ENCODE data around the gene DPM2.
A peak's percentile ranks its signal among the peaks of the same experiment; 100 is the strongest.

DPM2 gene

DNA sequence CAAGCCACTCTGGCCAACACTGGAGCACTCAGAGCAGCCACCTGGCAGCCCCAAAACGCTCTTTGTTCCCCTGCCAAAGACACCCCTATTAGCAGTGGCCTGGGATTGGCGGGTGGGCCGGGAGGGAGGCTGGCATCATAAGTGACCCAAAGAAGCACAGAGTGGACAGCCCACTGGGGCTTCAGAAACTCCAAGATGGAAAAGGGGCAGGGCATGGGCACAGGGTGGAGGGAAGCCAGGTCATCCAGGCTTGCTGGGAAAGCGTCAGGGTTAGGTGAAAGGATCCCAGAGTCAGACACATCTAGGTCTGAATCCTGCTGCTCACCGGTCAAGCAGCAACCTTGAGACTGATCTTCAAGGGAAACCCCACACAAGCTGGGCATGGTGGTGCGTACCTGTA lies 28.3 kb upstream of the DPM2 start:
- DNase-seq (ENCODE audit: low spot score): no peak
- no CpG with 5 or more reads among the region's 6 CpGs for WGBS, 2 donors (ENCODE audit: extremely low coverage in 2 of 2, insufficient read length in 2 of 2, insufficient replicate concordance in 1 of 2)
- H2BK15ac ChIP-seq (ENCODE audit: low read length): no peak overlapping the region

DNA sequence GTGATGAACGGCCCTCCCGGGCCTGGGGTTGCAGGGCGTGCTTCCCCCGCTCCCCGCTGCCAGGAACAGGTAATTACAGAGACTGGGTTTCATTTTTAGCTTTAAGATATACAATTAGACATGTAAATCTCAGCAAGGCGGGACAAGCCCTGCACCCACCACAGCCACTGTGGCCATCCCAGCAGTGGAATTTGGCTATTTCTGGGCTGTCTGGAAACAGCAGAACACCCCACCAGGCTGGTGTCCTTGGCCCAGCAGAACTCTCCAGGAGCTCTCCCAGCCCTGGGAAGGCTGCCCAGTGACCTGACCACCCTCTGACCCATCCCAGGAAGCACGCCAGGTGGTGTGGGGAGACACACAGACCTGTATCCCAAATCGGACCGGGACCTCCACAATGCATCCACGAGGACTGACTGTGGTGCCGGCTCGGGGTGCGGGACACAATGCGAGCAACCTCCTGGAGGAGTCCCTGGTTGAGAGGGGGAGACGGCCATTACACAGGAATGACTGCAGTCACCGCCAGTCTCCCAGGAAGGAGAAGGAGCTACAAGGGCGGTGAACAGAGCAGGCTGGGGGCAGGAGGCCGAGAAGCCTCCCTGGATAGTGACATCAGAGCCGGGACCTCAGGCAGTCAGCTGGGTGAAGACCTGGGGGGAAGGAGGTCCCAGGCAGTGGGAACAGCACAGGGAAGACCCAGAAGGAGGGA lies 25.9 kb upstream of the DPM2 start:
- H3K79me1 ChIP-seq (ENCODE audit: low read depth, low read length): peaks cover 18% of the 10 kb centered on the region
- no peak overlapping the region for H3K14ac ChIP-seq (ENCODE audit: low read length)
- H3K18ac ChIP-seq (ENCODE audit: low read length): peak overlapping the region; percentile 69
- H3K4me1 ChIP-seq (ENCODE audit: control insufficient read depth in 2 of 2, insufficient read depth in 1 of 2, low read depth in 1 of 2, low read length in 2 of 2): peaks cover 17 to 30% of the 10 kb centered on the region in 2 donors
- H2BK5ac ChIP-seq (ENCODE audit: low read length): no peak overlapping the region
- DNase-seq (ENCODE audit: low spot score): no peak
- H3K36me3 ChIP-seq (replicated peaks in 1 of 2; ENCODE audit: control insufficient read depth in 2 of 2, insufficient read depth in 2 of 2, low read length in 2 of 2): no peaks in the 10 kb centered on the region
- H2AFZ ChIP-seq (ENCODE audit: low read length): no peak overlapping the region
- no peaks in the 10 kb centered on the region for H3K9me3 ChIP-seq (replicated peaks in 1 of 2; ENCODE audit: control insufficient read depth in 2 of 2, insufficient read depth in 1 of 2, low read depth in 1 of 2, low read length in 2 of 2)
- H3K27ac ChIP-seq (replicated peaks; ENCODE audit: low read length): no peak overlapping the region
- no peak overlapping the region for H4K91ac ChIP-seq (ENCODE audit: low read depth, low read length, poor library complexity)
- peak overlapping the region; percentile 37 for H3K23ac ChIP-seq (ENCODE audit: low read depth, low read length, poor library complexity)
- no peak overlapping the region for H3K4ac ChIP-seq (ENCODE audit: low read length)
- no peak overlapping the region for H2BK120ac ChIP-seq (ENCODE audit: low read depth, low read length)
- no peak overlapping the region for H3K9ac ChIP-seq (ENCODE audit: low read depth, low read length, poor library complexity)
- WGBS, 2 donors (ENCODE audit: extremely low coverage in 2 of 2, insufficient read length in 2 of 2, insufficient replicate concordance in 1 of 2): no CpG with 5 or more reads among the region's 19 CpGs
- no peak overlapping the region for H3K4me2 ChIP-seq (ENCODE audit: insufficient read depth, low read length, poor library complexity, severe bottlenecking)
- no peak overlapping the region for H3K4me3 ChIP-seq (ENCODE audit: low read length in 2 of 2)
- H2BK12ac ChIP-seq (ENCODE audit: low read length): no peak overlapping the region
- H4K8ac ChIP-seq (ENCODE audit: low read depth, low read length): no peak overlapping the region
- H3K27me3 ChIP-seq (ENCODE audit: control insufficient read depth in 3 of 3, insufficient read depth in 3 of 3, low read depth in 1 of 3, low read length in 3 of 3): no peaks in the 10 kb centered on the region
- no peak overlapping the region for H2AK5ac ChIP-seq (ENCODE audit: low read depth, low read length)
- H2BK15ac ChIP-seq (ENCODE audit: low read length): no peak overlapping the region

More for the DNA sequence above, 28.3 kb upstream of the DPM2 start:
- Histone ChIP-seq H3K4me2 (ENCODE audit: insufficient read depth, low read length, poor library complexity, severe bottlenecking) (no peak overlapping the region), H3K23ac (ENCODE audit: low read depth, low read length, poor library complexity) (no peak overlapping the region), H2BK12ac (ENCODE audit: low read length) (no peak overlapping the region), H3K27me3 (ENCODE audit: control insufficient read depth in 3 of 3, insufficient read depth in 3 of 3, low read depth in 1 of 3, low read length in 3 of 3) (no peaks in the 10 kb centered on the region), H3K79me1 (ENCODE audit: low read depth, low read length) (peaks cover 21% of the 10 kb centered on the region), H3K9me3 (replicated peaks in 1 of 2; ENCODE audit: control insufficient read depth in 2 of 2, insufficient read depth in 1 of 2, low read depth in 1 of 2, low read length in 2 of 2) (no peaks in the 10 kb centered on the region), H3K4me3 (ENCODE audit: low read length in 2 of 2) (no peak overlapping the region), H2AFZ (ENCODE audit: low read length) (no peak overlapping the region), H3K4ac (ENCODE audit: low read length) (no peak overlapping the region), H3K9ac (ENCODE audit: low read depth, low read length, poor library complexity) (no peak overlapping the region), H3K18ac (ENCODE audit: low read length) (peak overlapping the region; percentile 82), H2BK120ac (ENCODE audit: low read depth, low read length) (no peak overlapping the region), H3K14ac (ENCODE audit: low read length) (no peak overlapping the region), H3K4me1 (ENCODE audit: control insufficient read depth in 2 of 2, insufficient read depth in 1 of 2, low read depth in 1 of 2, low read length in 2 of 2) (peaks cover 18 to 28% of the 10 kb centered on the region in 2 donors), H4K91ac (ENCODE audit: low read depth, low read length, poor library complexity) (no peak overlapping the region), H2AK5ac (ENCODE audit: low read depth, low read length) (peak overlapping the region; percentile 44), H3K36me3 (replicated peaks in 1 of 2; ENCODE audit: control insufficient read depth in 2 of 2, insufficient read depth in 2 of 2, low read length in 2 of 2) (no peaks in the 10 kb centered on the region), H4K8ac (ENCODE audit: low read depth, low read length) (no peak overlapping the region), H3K27ac (replicated peaks; ENCODE audit: low read length) (no peak overlapping the region), H2BK5ac (ENCODE audit: low read length) (no peak overlapping the region)

DNA sequence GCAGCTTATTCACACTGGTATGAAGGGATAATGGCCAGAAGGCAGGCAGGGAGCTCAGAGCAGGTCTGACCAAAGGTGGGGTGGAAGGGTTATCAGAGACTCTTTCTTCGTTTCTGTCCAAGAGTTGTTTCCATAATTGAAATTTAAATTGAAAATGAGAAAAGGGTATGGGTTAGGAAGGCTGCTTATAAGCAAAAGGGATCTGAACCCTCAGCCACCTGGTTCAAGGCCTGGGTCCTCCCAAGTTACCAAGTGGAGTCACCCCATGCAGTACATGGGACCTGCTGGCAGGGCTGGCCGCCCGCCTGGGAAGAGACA lies 25.3 kb upstream of the DPM2 start:
- Histone ChIP-seq H3K9me3 (replicated peaks in 1 of 2; ENCODE audit: control insufficient read depth in 2 of 2, insufficient read depth in 1 of 2, low read depth in 1 of 2, low read length in 2 of 2) (no peaks in the 10 kb centered on the region), H3K18ac (ENCODE audit: low read length) (no peak overlapping the region), H2BK15ac (ENCODE audit: low read length) (no peak overlapping the region), H4K8ac (ENCODE audit: low read depth, low read length) (no peak overlapping the region), H4K91ac (ENCODE audit: low read depth, low read length, poor library complexity) (no peak overlapping the region), H2BK12ac (ENCODE audit: low read length) (no peak overlapping the region), H3K4me2 (ENCODE audit: insufficient read depth, low read length, poor library complexity, severe bottlenecking) (no peak overlapping the region), H3K79me1 (ENCODE audit: low read depth, low read length) (peaks cover 18% of the 10 kb centered on the region), H3K14ac (ENCODE audit: low read length) (no peak overlapping the region), H2AK5ac (ENCODE audit: low read depth, low read length) (no peak overlapping the region), H2BK5ac (ENCODE audit: low read length) (no peak overlapping the region), H3K4me3 (ENCODE audit: low read length in 2 of 2) (no peak overlapping the region), H3K27ac (replicated peaks; ENCODE audit: low read length) (no peak overlapping the region), H2BK120ac (ENCODE audit: low read depth, low read length) (no peak overlapping the region), H3K36me3 (replicated peaks in 1 of 2; ENCODE audit: control insufficient read depth in 2 of 2, insufficient read depth in 2 of 2, low read length in 2 of 2) (no peaks in the 10 kb centered on the region), H3K23ac (ENCODE audit: low read depth, low read length, poor library complexity) (no peak overlapping the region), H3K4ac (ENCODE audit: low read length) (no peak overlapping the region), H3K27me3 (ENCODE audit: control insufficient read depth in 3 of 3, insufficient read depth in 3 of 3, low read depth in 1 of 3, low read length in 3 of 3) (no peaks in the 10 kb centered on the region), H3K4me1 (ENCODE audit: control insufficient read depth in 2 of 2, insufficient read depth in 1 of 2, low read depth in 1 of 2, low read length in 2 of 2) (peaks cover 17 to 28% of the 10 kb centered on the region in 2 donors), H2AFZ (ENCODE audit: low read length) (no peak overlapping the region), H3K9ac (ENCODE audit: low read depth, low read length, poor library complexity) (no peak overlapping the region)
- no CpG with 5 or more reads among the region's 3 CpGs for WGBS, 2 donors (ENCODE audit: extremely low coverage in 2 of 2, insufficient read length in 2 of 2, insufficient replicate concordance in 1 of 2)
- DNase-seq (ENCODE audit: low spot score): no peak

DNA sequence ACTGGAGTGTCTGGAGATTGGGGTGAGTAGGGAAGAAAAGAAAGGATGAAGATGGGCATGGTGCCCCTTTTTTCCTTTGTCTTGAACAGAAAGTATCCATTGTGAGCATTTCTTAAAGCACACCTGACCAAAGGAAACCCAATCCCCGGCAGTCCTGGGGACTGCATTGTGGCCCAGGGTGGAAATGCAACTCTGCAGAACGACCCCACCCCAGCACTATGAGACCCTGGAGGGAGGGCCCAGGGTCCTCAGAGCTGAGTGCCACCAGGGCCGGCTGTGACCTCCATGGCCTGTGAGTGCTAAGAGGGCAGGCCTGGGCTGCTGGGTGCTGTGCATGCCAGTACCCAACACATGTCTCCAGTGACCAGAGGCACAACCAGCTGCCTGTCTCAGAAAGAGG lies 24.6 kb upstream of the DPM2 start:
- no peak overlapping the region for H4K91ac ChIP-seq (ENCODE audit: low read depth, low read length, poor library complexity)
- no peak overlapping the region for H2BK12ac ChIP-seq (ENCODE audit: low read length)
- no peaks in the 10 kb centered on the region for H3K9me3 ChIP-seq (replicated peaks in 1 of 2; ENCODE audit: control insufficient read depth in 2 of 2, insufficient read depth in 1 of 2, low read depth in 1 of 2, low read length in 2 of 2)
- H3K23ac ChIP-seq (ENCODE audit: low read depth, low read length, poor library complexity): no peak overlapping the region
- H2AFZ ChIP-seq (ENCODE audit: low read length): no peak overlapping the region
- peaks cover 17 to 28% of the 10 kb centered on the region in 2 donors for H3K4me1 ChIP-seq (ENCODE audit: control insufficient read depth in 2 of 2, insufficient read depth in 1 of 2, low read depth in 1 of 2, low read length in 2 of 2)
- no peak overlapping the region for H2BK120ac ChIP-seq (ENCODE audit: low read depth, low read length)
- H2AK5ac ChIP-seq (ENCODE audit: low read depth, low read length): no peak overlapping the region
- H3K27me3 ChIP-seq (ENCODE audit: control insufficient read depth in 3 of 3, insufficient read depth in 3 of 3, low read depth in 1 of 3, low read length in 3 of 3): no peaks in the 10 kb centered on the region
- DNase-seq (ENCODE audit: low spot score): no peak
- H3K36me3 ChIP-seq (replicated peaks in 1 of 2; ENCODE audit: control insufficient read depth in 2 of 2, insufficient read depth in 2 of 2, low read length in 2 of 2): no peaks in the 10 kb centered on the region
- no peak overlapping the region for H2BK15ac ChIP-seq (ENCODE audit: low read length)
- no peak overlapping the region for H3K4me3 ChIP-seq (ENCODE audit: low read length in 2 of 2)
- peaks cover 16% of the 10 kb centered on the region for H3K79me1 ChIP-seq (ENCODE audit: low read depth, low read length)
- no CpG with 5 or more reads among the region's 3 CpGs for WGBS, 2 donors (ENCODE audit: extremely low coverage in 2 of 2, insufficient read length in 2 of 2, insufficient replicate concordance in 1 of 2)
- no peak overlapping the region for H2BK5ac ChIP-seq (ENCODE audit: low read length)
- no peak overlapping the region for H3K4ac ChIP-seq (ENCODE audit: low read length)
- no peak overlapping the region for H3K14ac ChIP-seq (ENCODE audit: low read length)
- H3K27ac ChIP-seq (replicated peaks; ENCODE audit: low read length): no peak overlapping the region
- no peak overlapping the region for H3K18ac ChIP-seq (ENCODE audit: low read length)
- no peak overlapping the region for H3K9ac ChIP-seq (ENCODE audit: low read depth, low read length, poor library complexity)
- H4K8ac ChIP-seq (ENCODE audit: low read depth, low read length): no peak overlapping the region
- peak overlapping the region; percentile 3 for H3K4me2 ChIP-seq (ENCODE audit: insufficient read depth, low read length, poor library complexity, severe bottlenecking)
